ENCODE data around the gene ITGAV.

ITGAV gene

DNA sequence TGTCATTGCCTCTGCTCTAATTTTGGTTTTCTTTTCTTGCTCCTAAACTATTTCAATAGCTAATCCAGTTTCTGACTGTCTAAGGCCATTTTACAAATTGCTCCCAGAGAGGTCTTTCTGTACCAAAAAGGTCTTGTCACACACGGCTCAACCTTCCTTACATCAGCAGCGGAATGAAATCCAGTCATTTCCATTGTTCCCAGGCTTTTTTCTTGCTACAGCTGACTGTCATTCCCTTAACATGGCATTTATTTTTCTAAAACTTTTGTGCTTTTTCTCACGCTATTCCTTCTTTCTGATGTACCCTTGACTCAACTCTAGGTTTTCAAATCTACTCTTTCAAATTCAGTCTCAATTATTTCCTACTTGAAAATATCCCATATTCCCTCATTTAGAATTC, 128.3 kb downstream of the ITGAV start:
- DNase-seq (ENCODE audit: low spot score): no peak

DNA sequence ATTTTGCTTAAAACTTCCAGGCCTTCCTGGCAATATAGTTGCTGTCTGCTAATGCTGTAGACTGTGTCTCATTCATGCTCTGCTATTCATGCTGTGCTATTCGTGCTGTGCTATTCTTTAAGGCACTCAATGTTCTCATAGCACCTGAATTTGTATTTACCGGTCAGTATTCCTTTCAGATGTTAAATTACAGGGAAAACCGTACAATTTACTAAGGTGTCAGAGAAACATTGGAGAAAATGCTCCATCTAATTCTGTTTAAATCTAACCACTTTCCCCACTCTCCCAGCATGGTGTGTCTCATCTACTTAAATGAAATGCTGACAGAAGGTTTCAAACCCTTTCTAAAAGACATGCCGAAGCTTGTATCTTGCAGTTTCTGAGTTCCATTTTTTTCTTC, 129.0 kb downstream of the ITGAV start:
- DNase-seq (ENCODE audit: low spot score): no peak

DNA sequence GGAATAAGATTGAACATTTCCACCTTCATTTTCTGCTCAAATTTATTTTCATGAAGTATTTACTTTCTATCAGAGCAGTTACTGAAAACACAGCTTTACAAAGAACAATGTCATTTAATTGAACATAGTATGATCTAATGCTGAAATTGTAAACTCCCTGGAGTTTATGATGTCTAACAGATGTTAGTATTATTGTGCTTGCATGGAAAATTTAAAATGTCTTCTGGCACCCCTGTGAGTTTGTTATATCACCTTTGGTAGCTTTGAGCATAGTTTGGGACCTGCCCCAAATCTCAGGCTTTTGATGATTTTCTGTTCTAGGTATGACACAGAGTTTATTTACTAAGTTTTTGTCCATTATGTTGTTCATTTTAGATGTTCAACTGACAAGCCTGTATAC, 132.1 kb downstream of the ITGAV start:
- no peak for DNase-seq (ENCODE audit: low spot score)

DNA sequence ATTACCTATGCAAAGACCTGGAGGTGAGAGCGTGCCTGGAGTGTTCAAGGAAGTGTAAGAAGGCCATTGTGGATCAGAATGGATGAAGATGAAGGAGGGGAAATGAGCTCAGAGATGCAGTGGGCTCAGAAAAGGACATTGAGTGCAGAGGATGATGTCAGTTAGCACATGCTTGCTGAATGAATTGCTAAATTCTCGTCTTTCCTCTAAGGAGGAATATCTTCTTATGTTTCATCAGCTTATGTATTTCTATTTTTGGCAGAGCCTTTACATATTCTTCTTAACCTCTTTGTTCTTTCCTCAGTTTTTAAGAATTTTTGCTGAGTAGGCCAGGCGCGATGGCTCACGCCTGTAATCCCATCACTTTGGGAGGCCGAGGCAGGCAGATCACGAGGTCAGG, 134.9 kb downstream of the ITGAV start:
- no peak for DNase-seq (ENCODE audit: low spot score)

DNA sequence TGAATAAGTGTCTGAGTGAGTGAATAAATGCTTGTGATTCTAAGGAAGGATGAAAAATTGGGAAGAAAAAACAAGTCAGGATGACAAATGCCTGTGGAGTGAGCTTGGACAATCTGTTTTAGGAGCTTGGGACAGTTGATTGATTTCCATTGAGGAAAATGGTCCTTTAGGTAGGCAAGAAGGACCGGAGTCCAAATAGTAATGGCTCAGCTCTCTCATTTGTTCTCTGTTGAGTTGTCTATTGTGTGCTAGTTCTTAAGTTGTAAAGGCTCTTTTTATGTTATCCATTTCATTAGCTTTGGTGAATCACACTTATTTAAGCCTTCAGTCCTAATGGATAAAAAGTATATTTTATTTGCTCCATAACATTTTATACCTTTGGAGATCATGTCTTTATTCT, 135.9 kb downstream of the ITGAV start:
- no peak for DNase-seq (ENCODE audit: low spot score)

DNA sequence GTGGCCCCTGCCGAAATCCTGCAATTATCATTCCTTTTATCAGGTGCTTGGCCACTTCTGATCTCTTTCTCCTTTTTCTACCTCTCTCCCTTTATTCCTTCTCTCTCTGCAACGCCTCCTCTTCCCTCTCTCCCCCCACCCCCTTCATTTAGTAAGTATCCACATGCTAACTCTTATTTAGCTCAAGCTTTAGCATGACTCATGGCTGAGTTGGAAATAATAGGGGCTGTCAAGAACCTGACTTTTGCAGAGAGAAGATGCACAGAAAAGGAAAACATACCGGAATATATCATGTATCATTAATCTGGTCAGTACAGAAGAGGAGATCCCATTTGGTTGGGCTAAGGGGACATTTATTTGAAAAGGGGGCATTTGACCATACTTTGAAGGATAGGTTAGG, 137.1 kb downstream of the ITGAV start:
- no peak for DNase-seq (ENCODE audit: low spot score)

DNA sequence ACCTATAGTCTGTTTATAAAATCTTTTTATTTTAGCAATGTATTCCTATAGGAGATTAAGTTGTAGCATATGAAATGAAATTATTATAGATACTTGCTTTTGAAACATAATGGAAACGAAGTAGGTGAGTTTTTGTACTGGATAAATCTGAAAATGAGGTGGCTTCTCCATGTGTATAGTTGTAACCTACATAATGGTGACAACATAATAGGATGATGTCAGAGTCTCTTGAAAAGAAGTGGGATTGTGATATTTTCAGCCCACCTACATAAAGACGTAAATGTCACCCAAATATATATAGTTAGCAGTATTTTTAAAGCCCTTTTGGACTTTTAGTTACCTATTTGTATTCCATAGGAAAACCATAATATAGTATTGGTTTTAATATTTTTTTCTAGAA, 138.8 kb downstream of the ITGAV start:
- no peak for DNase-seq (ENCODE audit: low spot score)
